ENCODE results near the gene LYST. TPM values are rescaled to one million over a fixed set of nuclear protein-coding genes. Genes with fewer than 3 reads are reported as not detected.

Gene LYST
- polyA plus RNA-seq, 1 donor from 2014 or later, result 23.4 TPM

DNA sequence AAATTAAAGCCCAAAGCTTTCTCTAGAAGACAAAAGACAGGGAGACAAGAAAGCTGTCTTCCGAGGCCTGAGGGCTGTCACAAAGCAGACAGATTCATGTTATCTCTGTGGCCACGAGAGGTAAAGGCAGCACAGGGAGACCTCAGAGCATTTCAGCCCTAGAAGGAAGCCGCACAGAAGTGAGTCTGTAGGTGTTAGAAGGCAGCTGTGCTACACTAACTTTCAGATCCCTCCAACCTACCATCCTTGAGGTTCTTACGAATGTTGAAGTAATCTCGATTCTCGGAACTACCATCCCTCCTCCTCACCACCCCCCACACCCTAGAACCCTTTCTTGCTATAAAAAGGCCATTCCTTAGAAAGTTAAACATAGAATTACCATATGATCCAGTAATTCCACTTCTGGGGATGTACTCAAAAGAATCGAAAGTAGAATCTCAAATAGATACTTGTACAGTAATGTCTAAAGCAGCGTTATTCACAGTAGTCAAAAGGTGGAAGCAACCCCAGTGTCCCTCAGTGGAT lies 21.5 kb upstream of the LYST start:
- Histone ChIP-seq H3K4me3 (ENCODE audit: low read length) (no peak overlapping the region), H3K9me2 (ENCODE audit: insufficient read depth, low read length) (no peaks in the 10 kb centered on the region), H3K36me3 (ENCODE audit: insufficient read depth, low read length) (no peaks in the 10 kb centered on the region), H3K79me2 (replicated peaks; ENCODE audit: insufficient read depth, low read length) (no peaks in the 10 kb centered on the region), H3K9me3 (ENCODE audit: low read length) (no peaks in the 10 kb centered on the region), H3K9ac (ENCODE audit: low read length) (no peak overlapping the region), H3F3A (ENCODE audit: insufficient read depth, low read length, poor library complexity, severe bottlenecking) (no peaks in the 10 kb centered on the region), H3K27me3 (ENCODE audit: insufficient read depth, low read depth, low read length) (no peaks in the 10 kb centered on the region), H2AFZ (ENCODE audit: low read depth, low read length) (no peak overlapping the region), H3K27ac (ENCODE audit: low read length) (no peak overlapping the region), H3K4me2 (ENCODE audit: low read length) (no peak overlapping the region), H4K20me1 (ENCODE audit: insufficient read depth) (no peaks in the 10 kb centered on the region)
- TF ChIP-seq CTCF (IDR thresholded peaks at IDR 0.05; ENCODE audit: poor library complexity, severe bottlenecking), result no peak
- TF ChIP-seq EP300 (conservative IDR thresholded peaks at IDR 0.05; ENCODE audit: poor library complexity, severe bottlenecking), result no peak
- no peak for TF ChIP-seq TAF1 (IDR thresholded peaks at IDR 0.05; ENCODE audit: low read depth)
- TF ChIP-seq EZH2 (IDR thresholded peaks at IDR 0.05; ENCODE audit: borderline replicate concordance, insufficient read depth, low read length, poor library complexity, severe bottlenecking), result no peak
- TF ChIP-seq POLR2AphosphoS5 (IDR thresholded peaks at IDR 0.05), result no peak
- TF ChIP-seq RAD21 (conservative IDR thresholded peaks at IDR 0.05), result no peak
- no peak for TF ChIP-seq SMC3 (conservative IDR thresholded peaks at IDR 0.05; ENCODE audit: poor library complexity)
- no peak for TF ChIP-seq REST (IDR thresholded peaks at IDR 0.05; ENCODE audit: borderline replicate concordance)
- no peak for TF ChIP-seq MXI1 (conservative IDR thresholded peaks at IDR 0.05; ENCODE audit: poor library complexity, severe bottlenecking)

DNA sequence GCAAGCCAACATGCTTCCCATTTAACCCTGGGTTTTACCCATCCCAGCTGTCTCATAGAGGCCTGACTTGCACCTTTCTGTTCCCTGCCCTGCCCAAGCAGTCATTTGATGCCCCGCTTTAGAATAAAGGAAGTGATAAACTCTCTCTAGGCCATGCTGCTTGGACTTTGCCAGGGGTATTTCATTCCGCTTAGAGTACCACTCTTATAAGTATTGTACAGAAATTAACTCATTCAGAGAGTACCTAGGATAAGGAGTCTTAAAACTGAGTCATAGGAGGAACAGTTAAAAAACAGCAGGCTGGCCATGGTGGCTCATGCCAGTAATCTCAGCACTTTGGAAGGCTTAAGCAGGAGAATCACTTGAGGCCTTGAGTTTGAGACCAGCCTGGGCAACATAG lies 21.0 kb upstream of the LYST start:
- no peaks in the 10 kb centered on the region for H3K79me2 ChIP-seq (replicated peaks; ENCODE audit: insufficient read depth, low read length)
- no peaks in the 10 kb centered on the region for H3K9me2 ChIP-seq (ENCODE audit: insufficient read depth, low read length)
- H3K4me3 ChIP-seq (ENCODE audit: low read length), result no peak overlapping the region
- no peaks in the 10 kb centered on the region for H3K36me3 ChIP-seq (ENCODE audit: insufficient read depth, low read length)
- H3K9ac ChIP-seq (ENCODE audit: low read length), result no peak overlapping the region
- no peaks in the 10 kb centered on the region for H3K27me3 ChIP-seq (ENCODE audit: insufficient read depth, low read depth, low read length)
- no peak overlapping the region for H3K4me2 ChIP-seq (ENCODE audit: low read length)
- H3K9me3 ChIP-seq (ENCODE audit: low read length), result no peaks in the 10 kb centered on the region
- no peaks in the 10 kb centered on the region for H3F3A ChIP-seq (ENCODE audit: insufficient read depth, low read length, poor library complexity, severe bottlenecking)
- H4K20me1 ChIP-seq (ENCODE audit: insufficient read depth), result no peaks in the 10 kb centered on the region
- no peak overlapping the region for H3K27ac ChIP-seq (ENCODE audit: low read length)
- no peak for TF ChIP-seq RAD21 (conservative IDR thresholded peaks at IDR 0.05)
- TF ChIP-seq EZH2 (IDR thresholded peaks at IDR 0.05; ENCODE audit: borderline replicate concordance, insufficient read depth, low read length, poor library complexity, severe bottlenecking), result no peak
- H2AFZ ChIP-seq (ENCODE audit: low read depth, low read length), result no peak overlapping the region

Measured in neural cell (in vitro differentiated cells).